B cell (primary cell): ENCODE results near the gene ETS1.

ENCODE experiments used
- CTCF ChIP-seq: fragments of 200-600 bp; IDR thresholded peaks from one replicate; pipeline ENCODE4 v1.8.0; 2022; ENCODE audit warnings: antibody characterized with exemption, mild to moderate bottlenecking
- EZH2 ChIP-seq: IDR thresholded peaks from 2 replicates; pipeline ENCODE4 v1.6.1; 2012; ENCODE audit warnings: borderline replicate concordance, low read depth, mild to moderate bottlenecking, moderate library complexity, low read length; ENCODE audit not compliant: insufficient read depth, poor library complexity, severe bottlenecking

GRCh38 chr11:128467041-128467440 lies 120.3 kb downstream of the ETS1 start:
- TF ChIP-seq CTCF, result no peak
- no peak for TF ChIP-seq EZH2
